ENCODE results near the gene CSTB. TPM values are rescaled to one million over a fixed set of nuclear protein-coding genes. Genes with fewer than 3 reads are reported as not detected.

Gene CSTB
- total and polyA plus RNA-seq, 4 donors = 3.8 to 62.4 (median 33.7) TPM

DNA sequence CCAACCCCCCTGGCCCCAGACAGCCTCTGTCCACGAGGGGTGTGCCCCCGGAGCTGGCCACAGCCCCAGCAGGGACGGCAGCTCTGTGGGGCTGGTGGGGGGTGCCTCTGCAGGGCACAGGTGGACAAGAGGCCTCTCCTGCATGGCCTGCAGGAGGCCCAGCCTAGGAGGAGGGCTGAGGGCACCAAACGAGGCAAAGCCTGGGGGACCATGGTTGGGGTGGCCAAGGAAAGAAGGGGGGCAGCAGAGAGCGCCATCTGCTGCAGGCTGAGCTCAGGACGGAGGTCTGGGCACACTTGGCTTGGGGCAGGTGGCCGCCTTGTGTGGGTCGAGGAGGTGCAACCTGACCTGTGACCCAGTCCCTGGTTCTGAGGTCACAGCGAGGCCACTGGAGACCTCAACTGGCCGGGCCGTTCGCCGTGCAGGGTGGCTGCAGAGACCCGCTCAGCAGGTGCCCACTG lies 40.5 kb upstream of the CSTB start:
- Histone ChIP-seq H3K27me3 (ENCODE audit: control insufficient read depth in 4 of 4, insufficient read depth in 4 of 4, low read length in 3 of 4) (no peaks in the 10 kb centered on the region), H3K36me3 (ENCODE audit: control insufficient read depth in 4 of 4, insufficient read depth in 3 of 4, low read depth in 1 of 4, low read length in 3 of 4) (no peaks in the 10 kb centered on the region), H3K9me3 (ENCODE audit: control insufficient read depth in 4 of 4, low read length in 3 of 4) (no peaks in the 10 kb centered on the region), H3K4me1 (ENCODE audit: control insufficient read depth in 4 of 4, insufficient read depth in 4 of 4, low read length in 3 of 4) (peaks cover 0 to 16% (median 7%) of the 10 kb centered on the region in 4 donors), H3K4me3 (ENCODE audit: low read depth in 1 of 3, low read length in 3 of 3) (no peak overlapping the region), H3K9ac (ENCODE audit: low read depth in 1 of 2, low read length in 2 of 2) (no peak overlapping the region), H3K27ac (ENCODE audit: low read depth in 1 of 2, low read length in 2 of 2) (no peak overlapping the region)
- DNase-seq (ENCODE audit: low spot score) = no peak
- 82% methylated on average over 14 of the region's 14 CpGs for WGBS
- TF ChIP-seq NR2F2 (IDR thresholded peaks at IDR 0.05) = no peak
- no peak for TF ChIP-seq FOXA2 (IDR thresholded peaks at IDR 0.05)
- TF ChIP-seq, protein P1, sequence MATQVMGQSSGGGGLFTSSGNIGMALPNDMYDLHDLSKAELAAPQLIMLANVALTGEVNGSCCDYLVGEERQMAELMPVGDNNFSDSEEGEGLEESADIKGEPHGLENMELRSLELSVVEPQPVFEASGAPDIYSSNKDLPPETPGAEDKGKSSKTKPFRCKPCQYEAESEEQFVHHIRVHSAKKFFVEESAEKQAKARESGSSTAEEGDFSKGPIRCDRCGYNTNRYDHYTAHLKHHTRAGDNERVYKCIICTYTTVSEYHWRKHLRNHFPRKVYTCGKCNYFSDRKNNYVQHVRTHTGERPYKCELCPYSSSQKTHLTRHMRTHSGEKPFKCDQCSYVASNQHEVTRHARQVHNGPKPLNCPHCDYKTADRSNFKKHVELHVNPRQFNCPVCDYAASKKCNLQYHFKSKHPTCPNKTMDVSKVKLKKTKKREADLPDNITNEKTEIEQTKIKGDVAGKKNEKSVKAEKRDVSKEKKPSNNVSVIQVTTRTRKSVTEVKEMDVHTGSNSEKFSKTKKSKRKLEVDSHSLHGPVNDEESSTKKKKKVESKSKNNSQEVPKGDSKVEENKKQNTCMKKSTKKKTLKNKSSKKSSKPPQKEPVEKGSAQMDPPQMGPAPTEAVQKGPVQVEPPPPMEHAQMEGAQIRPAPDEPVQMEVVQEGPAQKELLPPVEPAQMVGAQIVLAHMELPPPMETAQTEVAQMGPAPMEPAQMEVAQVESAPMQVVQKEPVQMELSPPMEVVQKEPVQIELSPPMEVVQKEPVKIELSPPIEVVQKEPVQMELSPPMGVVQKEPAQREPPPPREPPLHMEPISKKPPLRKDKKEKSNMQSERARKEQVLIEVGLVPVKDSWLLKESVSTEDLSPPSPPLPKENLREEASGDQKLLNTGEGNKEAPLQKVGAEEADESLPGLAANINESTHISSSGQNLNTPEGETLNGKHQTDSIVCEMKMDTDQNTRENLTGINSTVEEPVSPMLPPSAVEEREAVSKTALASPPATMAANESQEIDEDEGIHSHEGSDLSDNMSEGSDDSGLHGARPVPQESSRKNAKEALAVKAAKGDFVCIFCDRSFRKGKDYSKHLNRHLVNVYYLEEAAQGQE (IDR thresholded peaks at IDR 0.05) = no peak
- TF ChIP-seq, protein P2, sequence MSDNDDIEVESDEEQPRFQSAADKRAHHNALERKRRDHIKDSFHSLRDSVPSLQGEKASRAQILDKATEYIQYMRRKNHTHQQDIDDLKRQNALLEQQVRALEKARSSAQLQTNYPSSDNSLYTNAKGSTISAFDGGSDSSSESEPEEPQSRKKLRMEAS (IDR thresholded peaks at IDR 0.05) = no peak

DNA sequence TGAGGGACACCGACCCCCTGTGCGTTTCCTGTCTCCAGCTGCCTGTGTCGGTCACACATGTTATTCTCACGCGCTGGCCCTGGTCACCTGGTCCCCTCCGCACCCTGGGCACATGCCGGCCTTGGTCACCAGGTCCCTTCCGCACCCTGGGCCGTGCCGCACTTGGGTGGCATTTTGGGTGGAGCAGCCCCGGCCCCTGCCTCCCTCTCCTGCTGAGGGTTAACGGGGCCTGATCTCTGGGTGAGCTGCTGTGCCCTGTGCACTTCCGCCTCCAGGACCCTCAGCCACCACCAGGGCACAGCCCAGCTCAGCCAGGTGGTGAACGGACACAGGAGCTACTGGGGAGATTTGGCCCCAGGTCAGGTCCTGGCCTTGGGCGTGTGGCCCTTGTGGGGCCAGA lies 39.9 kb upstream of the CSTB start:
- Histone ChIP-seq H3K4me3 (ENCODE audit: low read depth in 1 of 3, low read length in 3 of 3) (no peak overlapping the region), H3K36me3 (ENCODE audit: control insufficient read depth in 4 of 4, insufficient read depth in 3 of 4, low read depth in 1 of 4, low read length in 3 of 4) (no peaks in the 10 kb centered on the region), H3K27me3 (ENCODE audit: control insufficient read depth in 4 of 4, insufficient read depth in 4 of 4, low read length in 3 of 4) (no peaks in the 10 kb centered on the region), H3K9ac (ENCODE audit: low read depth in 1 of 2, low read length in 2 of 2) (no peak overlapping the region), H3K4me1 (ENCODE audit: control insufficient read depth in 4 of 4, insufficient read depth in 4 of 4, low read length in 3 of 4) (peaks cover 5 to 22% (median 14%) of the 10 kb centered on the region in 4 donors), H3K27ac (ENCODE audit: low read depth in 1 of 2, low read length in 2 of 2) (no peak overlapping the region), H3K9me3 (ENCODE audit: control insufficient read depth in 4 of 4, low read length in 3 of 4) (no peaks in the 10 kb centered on the region)
- 89% methylated on average over 15 of the region's 15 CpGs for WGBS
- TF ChIP-seq YY1 (IDR thresholded peaks at IDR 0.05) (no peak), GABPA (IDR thresholded peaks at IDR 0.05 in 1 of 2, conservative IDR thresholded peaks at IDR 0.05 in 1 of 2) (no peak), RAD21 (IDR thresholded peaks at IDR 0.05) (no peak), RXRA (IDR thresholded peaks at IDR 0.05) (no peak), NR2F2 (IDR thresholded peaks at IDR 0.05) (no peak), TAF1 (conservative IDR thresholded peaks at IDR 0.05) (no peak), SP1 (IDR thresholded peaks at IDR 0.05) (no peak), EGR1 (IDR thresholded peaks at IDR 0.05; ENCODE audit: low read depth in 2 of 2) (no peak), JUND (IDR thresholded peaks at IDR 0.05) (no peak), FOXA2 (IDR thresholded peaks at IDR 0.05) (no peak), FOXA1 (IDR thresholded peaks at IDR 0.05) (no peak)
- TF ChIP-seq, protein P3, sequence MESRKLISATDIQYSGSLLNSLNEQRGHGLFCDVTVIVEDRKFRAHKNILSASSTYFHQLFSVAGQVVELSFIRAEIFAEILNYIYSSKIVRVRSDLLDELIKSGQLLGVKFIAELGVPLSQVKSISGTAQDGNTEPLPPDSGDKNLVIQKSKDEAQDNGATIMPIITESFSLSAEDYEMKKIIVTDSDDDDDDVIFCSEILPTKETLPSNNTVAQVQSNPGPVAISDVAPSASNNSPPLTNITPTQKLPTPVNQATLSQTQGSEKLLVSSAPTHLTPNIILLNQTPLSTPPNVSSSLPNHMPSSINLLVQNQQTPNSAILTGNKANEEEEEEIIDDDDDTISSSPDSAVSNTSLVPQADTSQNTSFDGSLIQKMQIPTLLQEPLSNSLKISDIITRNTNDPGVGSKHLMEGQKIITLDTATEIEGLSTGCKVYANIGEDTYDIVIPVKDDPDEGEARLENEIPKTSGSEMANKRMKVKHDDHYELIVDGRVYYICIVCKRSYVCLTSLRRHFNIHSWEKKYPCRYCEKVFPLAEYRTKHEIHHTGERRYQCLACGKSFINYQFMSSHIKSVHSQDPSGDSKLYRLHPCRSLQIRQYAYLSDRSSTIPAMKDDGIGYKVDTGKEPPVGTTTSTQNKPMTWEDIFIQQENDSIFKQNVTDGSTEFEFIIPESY (IDR thresholded peaks at IDR 0.05) = no peak
- TF ChIP-seq, protein P4, sequence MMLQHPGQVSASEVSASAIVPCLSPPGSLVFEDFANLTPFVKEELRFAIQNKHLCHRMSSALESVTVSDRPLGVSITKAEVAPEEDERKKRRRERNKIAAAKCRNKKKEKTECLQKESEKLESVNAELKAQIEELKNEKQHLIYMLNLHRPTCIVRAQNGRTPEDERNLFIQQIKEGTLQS (IDR thresholded peaks at IDR 0.05) = no peak
- TF ChIP-seq, protein P5, sequence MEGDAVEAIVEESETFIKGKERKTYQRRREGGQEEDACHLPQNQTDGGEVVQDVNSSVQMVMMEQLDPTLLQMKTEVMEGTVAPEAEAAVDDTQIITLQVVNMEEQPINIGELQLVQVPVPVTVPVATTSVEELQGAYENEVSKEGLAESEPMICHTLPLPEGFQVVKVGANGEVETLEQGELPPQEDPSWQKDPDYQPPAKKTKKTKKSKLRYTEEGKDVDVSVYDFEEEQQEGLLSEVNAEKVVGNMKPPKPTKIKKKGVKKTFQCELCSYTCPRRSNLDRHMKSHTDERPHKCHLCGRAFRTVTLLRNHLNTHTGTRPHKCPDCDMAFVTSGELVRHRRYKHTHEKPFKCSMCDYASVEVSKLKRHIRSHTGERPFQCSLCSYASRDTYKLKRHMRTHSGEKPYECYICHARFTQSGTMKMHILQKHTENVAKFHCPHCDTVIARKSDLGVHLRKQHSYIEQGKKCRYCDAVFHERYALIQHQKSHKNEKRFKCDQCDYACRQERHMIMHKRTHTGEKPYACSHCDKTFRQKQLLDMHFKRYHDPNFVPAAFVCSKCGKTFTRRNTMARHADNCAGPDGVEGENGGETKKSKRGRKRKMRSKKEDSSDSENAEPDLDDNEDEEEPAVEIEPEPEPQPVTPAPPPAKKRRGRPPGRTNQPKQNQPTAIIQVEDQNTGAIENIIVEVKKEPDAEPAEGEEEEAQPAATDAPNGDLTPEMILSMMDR (IDR thresholded peaks at IDR 0.05; ENCODE audit: low read depth, low read length, missing input control) = no peak
- TF ChIP-seq, protein P2 (IDR thresholded peaks at IDR 0.05) = no peak
- no peak for DNase-seq (ENCODE audit: low spot score)
